Subcutaneous abdominal adipose tissue (tissue), 5 donors: ENCODE measurements around the gene HEBP1.

Experiments used
- H3K27ac ChIP-seq: one replicate; pipeline ENCODE4 v1.7.0; 2013; ENCODE audit warnings: low read depth, mild to moderate bottlenecking, inconsistent platforms, low read length, moderate library complexity
- H3K27me3 ChIP-seq, 5 donors: one replicate each; pipeline ENCODE4 v1.7.0; 2013; ENCODE audit warnings: low read length in 5 of 5, inconsistent platforms in 1 of 5; ENCODE audit not compliant: control insufficient read depth in 5 of 5, insufficient read depth in 4 of 5
- H3K36me3 ChIP-seq, 5 donors: one replicate each; pipeline ENCODE4 v1.7.0; 2013; ENCODE audit warnings: low read length in 5 of 5; ENCODE audit not compliant: control insufficient read depth in 5 of 5, insufficient read depth in 5 of 5
- H3K4me1 ChIP-seq, 5 donors: one replicate each; pipeline ENCODE4 v1.7.0; 2013; ENCODE audit warnings: low read length in 5 of 5, mild to moderate bottlenecking in 3 of 5, moderate library complexity in 1 of 5; ENCODE audit not compliant: control insufficient read depth in 5 of 5, insufficient read depth in 5 of 5
- H3K4me3 ChIP-seq, 5 donors: one replicate each; pipeline ENCODE4 v1.7.0; 2013; ENCODE audit warnings: low read length in 5 of 5, low read depth in 1 of 5
- H3K9ac ChIP-seq, 5 donors: one replicate each; pipeline ENCODE4 v1.7.0; 2013; ENCODE audit warnings: low read length in 5 of 5, mild to moderate bottlenecking in 4 of 5, moderate library complexity in 3 of 5
- H3K9me3 ChIP-seq, 5 donors: one replicate each; pipeline ENCODE4 v1.7.0; 2013; ENCODE audit warnings: low read length in 5 of 5; ENCODE audit not compliant: control insufficient read depth in 5 of 5
- donor health status: healthy.
- donor health status: healthy.
- donor health status: healthy.
- donor health status: healthy.
- donor health status: healthy.

The HEBP1 gene

GRCh38 chr12:12927211-12928079, 72.6 kb downstream of the HEBP1 start:
- peak overlapping the region in 1 of 5 donors; percentile 19 for H3K4me3 ChIP-seq
- no peaks in the 10 kb centered on the region for H3K27me3 ChIP-seq
- no peak overlapping the region for H3K9ac ChIP-seq
- H3K9me3 ChIP-seq = no peaks in the 10 kb centered on the region
- H3K27ac ChIP-seq = no peak overlapping the region
- peaks cover 6 to 20% (median 14%) of the 10 kb centered on the region in 5 donors for H3K4me1 ChIP-seq
- H3K36me3 ChIP-seq = no peaks in the 10 kb centered on the region

- Histone ChIP-seq H3K9ac (no peak overlapping the region), H3K36me3 (no peaks in the 10 kb centered on the region), H3K4me3 (no peak overlapping the region), H3K4me1 (peaks cover 8 to 23% (median 20%) of the 10 kb centered on the region in 5 donors), H3K27me3 (no peaks in the 10 kb centered on the region), H3K9me3 (no peaks in the 10 kb centered on the region), H3K27ac (peak overlapping the region; percentile 46)
These were observed 73.4 kb downstream of the HEBP1 start for GRCh38 chr12:12926571-12927071.

- H3K4me3 ChIP-seq = no peak overlapping the region
- no peaks in the 10 kb centered on the region for H3K27me3 ChIP-seq
- no peaks in the 10 kb centered on the region for H3K36me3 ChIP-seq
- H3K27ac ChIP-seq = no peak overlapping the region
- H3K9ac ChIP-seq = no peak overlapping the region
- H3K9me3 ChIP-seq = no peaks in the 10 kb centered on the region
- H3K4me1 ChIP-seq = peaks cover 8 to 29% (median 25%) of the 10 kb centered on the region in 5 donors
These were observed 74.7 kb downstream of the HEBP1 start for GRCh38 chr12:12925388-12925787.
